IMR-90 (cell line): Measurements from ENCODE around the gene NISCH. TPM values are rescaled to one million over a fixed set of nuclear protein-coding genes. Genes with fewer than 3 reads are reported as not detected.
A peak's percentile ranks its signal among the peaks of the same experiment; 100 is the strongest.

Experiments
- ATAC-seq: fragments of 200-7000 bp; cut with Tn5 transposase; 2 replicates; pipeline ENCODE4 v1.9.1; 2020; ENCODE audit warnings: low read depth, mild to moderate bottlenecking, moderate library complexity
- BruUV-seq: library from RNA; stranded (reverse); fragments of 400-500 nt; replicated peaks from 2 replicates; lab custom pipeline; 2021; lab: Mats Ljungman, UMichigan
- CTCF ChIA-PET: fragments of 300-600 bp; formaldehyde crosslinking; extraction: SDS; loops from one replicate; lab custom pipeline; 2021; ENCODE audit warnings: antibody characterized with exemption; lab: Yijun Ruan, JAX
- POLR2A ChIA-PET: fragments of 300-600 bp; sonication (Branson Sonifier 250); formaldehyde crosslinking; loops from one replicate; lab custom pipeline; 2022; ENCODE audit warnings: antibody characterized with exemption; ENCODE audit not compliant: unreplicated experiment; lab: Charles Lee
- DNase-seq: peaks from one replicate; pipeline ENCODE4 v3.0.0; 2013
- H2AFZ ChIP-seq: replicated peaks from 2 replicates; pipeline ENCODE3; 2013; ENCODE audit warnings: low read length, mild to moderate bottlenecking; ENCODE audit not compliant: poor library complexity
- H2AK5ac ChIP-seq: 2 replicates; pipeline ENCODE4 v1.6.1; 2013; ENCODE audit warnings: low read depth, low read length, inconsistent platforms
- H2AK9ac ChIP-seq: replicated peaks from 2 replicates; pipeline ENCODE3; 2013; ENCODE audit warnings: mild to moderate bottlenecking, low read depth, low read length, moderate library complexity; ENCODE audit not compliant: poor library complexity
- H2BK120ac ChIP-seq: 2 replicates; pipeline ENCODE4 v1.6.1; 2013; ENCODE audit warnings: low read depth, low read length, inconsistent platforms
- H2BK15ac ChIP-seq: 3 replicates; pipeline ENCODE4 v1.6.1; 2013; ENCODE audit warnings: low read depth, low read length, inconsistent platforms
- H2BK20ac ChIP-seq: 2 replicates; pipeline ENCODE4 v1.6.1; 2013; ENCODE audit warnings: low read depth, mild to moderate bottlenecking, inconsistent platforms, low read length, moderate library complexity
- H2BK5ac ChIP-seq: 2 replicates; pipeline ENCODE4 v1.6.1; 2013; ENCODE audit warnings: mild to moderate bottlenecking, low read depth, low read length, inconsistent platforms; ENCODE audit not compliant: poor library complexity, severe bottlenecking
- H3K14ac ChIP-seq: replicated peaks from 2 replicates; pipeline ENCODE4 v1.6.1; 2013; ENCODE audit warnings: low read depth, low read length, inconsistent platforms
- H3K18ac ChIP-seq: 2 replicates; pipeline ENCODE4 v1.6.1; 2013; ENCODE audit warnings: low read depth, low read length, control low read depth
- H3K23ac ChIP-seq: 2 replicates; pipeline ENCODE4 v1.6.1; 2013; ENCODE audit warnings: low read depth, low read length, inconsistent platforms
- H3K27ac ChIP-seq: 2 replicates; pipeline ENCODE4 v1.5.1; 2013; ENCODE audit warnings: mild to moderate bottlenecking, control low read depth, low read length; ENCODE audit not compliant: insufficient read depth
- H3K27me3 ChIP-seq: 2 replicates; pipeline ENCODE4 v1.6.1; 2013; ENCODE audit warnings: low read length; ENCODE audit not compliant: control insufficient read depth, insufficient read depth
- H3K36me3 ChIP-seq: 2 replicates; pipeline ENCODE4 v1.6.1; 2013; ENCODE audit warnings: low read length, mixed read lengths; ENCODE audit not compliant: control insufficient read depth, insufficient read depth
- H3K4ac ChIP-seq: 2 replicates; pipeline ENCODE4 v1.6.1; 2013; ENCODE audit warnings: low read depth, low read length, inconsistent platforms
- H3K4me1 ChIP-seq: 2 replicates; pipeline ENCODE4 v1.6.1; 2013; ENCODE audit warnings: low read length, mixed read lengths; ENCODE audit not compliant: control insufficient read depth, insufficient read depth
- H3K4me2 ChIP-seq: 2 replicates; pipeline ENCODE4 v1.6.1; 2013; ENCODE audit warnings: low read depth, mild to moderate bottlenecking, control low read depth, low read length, moderate library complexity
- H3K4me3 ChIP-seq: 2 replicates; pipeline ENCODE4 v1.5.1; 2013; ENCODE audit warnings: low read depth, mild to moderate bottlenecking, control low read depth, low read length, moderate library complexity; ENCODE audit not compliant: insufficient read depth
- H3K56ac ChIP-seq: 2 replicates; pipeline ENCODE4 v1.6.1; 2013; ENCODE audit warnings: low read length, inconsistent platforms; ENCODE audit not compliant: insufficient read depth; ENCODE audit errors: extremely low read depth
- H3K79me1 ChIP-seq, 2 experiments: 2 replicates each; pipeline ENCODE4 v1.6.1; 2013; ENCODE audit warnings: low read length in 2 of 2, inconsistent platforms in 1 of 2, low read depth in 1 of 2
- H3K9ac ChIP-seq: 2 replicates; pipeline ENCODE4 v1.6.1; 2013; ENCODE audit warnings: low read depth, low read length, control low read depth
- H3K9me1 ChIP-seq: 2 replicates; pipeline ENCODE4 v1.6.1; 2013; ENCODE audit warnings: low read length, inconsistent platforms; ENCODE audit not compliant: insufficient read depth
- H3K9me3 ChIP-seq: 2 replicates; pipeline ENCODE4 v1.6.1; 2013; ENCODE audit warnings: low read length; ENCODE audit not compliant: control insufficient read depth, insufficient read depth
- H4K20me1 ChIP-seq: 2 replicates; pipeline ENCODE4 v1.6.1; 2013; ENCODE audit warnings: low read length, inconsistent platforms; ENCODE audit not compliant: insufficient read depth
- H4K5ac ChIP-seq: 2 replicates; pipeline ENCODE4 v1.6.1; 2013; ENCODE audit warnings: mild to moderate bottlenecking, low read depth, low read length, control low read depth
- H4K8ac ChIP-seq, 2 experiments: 2 replicates each; pipeline ENCODE4 v1.6.1; 2013; ENCODE audit warnings: low read depth in 2 of 2, low read length in 2 of 2, control low read depth in 1 of 2, inconsistent platforms in 1 of 2
- H4K91ac ChIP-seq: 2 replicates; pipeline ENCODE4 v1.6.1; 2013; ENCODE audit warnings: low read depth, low read length, inconsistent platforms; ENCODE audit not compliant: insufficient read depth
- BHLHE40 ChIP-seq: fragments of 150-350 bp; IDR thresholded peaks from 2 replicates; pipeline ENCODE4 v1.6.1; 2016; ENCODE audit warnings: mild to moderate bottlenecking, low read depth, low read length
- CEBPB ChIP-seq: IDR thresholded peaks from 2 replicates; pipeline ENCODE4 v1.6.1; 2012; ENCODE audit warnings: low read depth, low read length, improper control_type of control experiment
- CHD1 ChIP-seq: IDR thresholded peaks from 2 replicates; pipeline ENCODE4 v1.6.1; 2012; ENCODE audit warnings: low read depth, low read length, improper control_type of control experiment
- FOS ChIP-seq: fragments of 150-350 bp; IDR thresholded peaks from 2 replicates; pipeline ENCODE4 v1.6.1; 2016; ENCODE audit warnings: low read depth, low read length
- MAFK ChIP-seq: IDR thresholded peaks from 2 replicates; pipeline ENCODE4 v1.6.1; 2012; ENCODE audit warnings: low read depth, low read length, improper control_type of control experiment
- MAZ ChIP-seq: IDR thresholded peaks from 2 replicates; pipeline ENCODE4 v1.6.1; 2012; ENCODE audit warnings: low read depth, mild to moderate bottlenecking, low read length, improper control_type of control experiment, moderate library complexity, borderline replicate concordance
- MXI1 ChIP-seq: IDR thresholded peaks from 2 replicates; pipeline ENCODE4 v1.6.1; 2012; ENCODE audit warnings: low read depth, mild to moderate bottlenecking, low read length, moderate library complexity, borderline replicate concordance
- NFE2L2 ChIP-seq: fragments of 150-350 bp; IDR thresholded peaks from 2 replicates; pipeline ENCODE4 v1.6.1; 2016; ENCODE audit warnings: low read depth, mild to moderate bottlenecking, low read length
- POLR2A ChIP-seq: IDR thresholded peaks from 2 replicates; pipeline ENCODE4 v1.6.1; 2012; ENCODE audit warnings: mild to moderate bottlenecking, low read depth, low read length
- RAD21 ChIP-seq: IDR thresholded peaks from 2 replicates; pipeline ENCODE4 v1.6.1; 2012; ENCODE audit warnings: low read length, improper control_type of control experiment
- RCOR1 ChIP-seq: IDR thresholded peaks from 2 replicates; pipeline ENCODE4 v1.6.1; 2012; ENCODE audit warnings: mild to moderate bottlenecking, low read length, improper control_type of control experiment; ENCODE audit not compliant: insufficient replicate concordance
- RFX5 ChIP-seq: IDR thresholded peaks from 2 replicates; pipeline ENCODE4 v1.8.0; 2012; ENCODE audit warnings: low read depth, mild to moderate bottlenecking, low read length, moderate library complexity
- SMC3 ChIP-seq: fragments of 150-350 bp; IDR thresholded peaks from 2 replicates; pipeline ENCODE4 v1.6.1; 2016; ENCODE audit warnings: low read depth, mild to moderate bottlenecking, antibody characterized with exemption, low read length, moderate library complexity
- WGBS, 2 experiments: methylation state at CpG; one replicate each; pipeline versions ENCODE4 v1.1.5 to v1.1.7; 2013; ENCODE audit warnings: missing lambda C conversion rate in 2 of 2; ENCODE audit not compliant: insufficient read length in 1 of 2; ENCODE audit errors: extremely low coverage in 2 of 2; 5-methylcytosine and 5-hydroxymethylcytosine counted together
- dilution Hi-C: fragments of 300-500 bp; cut with HindIII; formaldehyde crosslinking; loops from one replicate; pipeline ENCODE4 v1.14.3; 2018; ENCODE audit warnings: low sequenced_read_pairs; ENCODE audit not compliant: unreplicated experiment
- in situ Hi-C: fragments of 300-500 bp; cut with MboI; formaldehyde crosslinking; loops from 3 replicates; pipeline ENCODE4 v1.14.3; 2019; ENCODE audit warnings: low sequenced_read_pairs, inconsistent platforms, mixed read lengths
- intact Hi-C: fragments of 100-400 bp; cut with micrococcal nuclease; formaldehyde crosslinking; loops from 2 replicates; pipeline ENCODE4 v1.10.0; 2022
- polyA plus RNA-seq, 3 experiments: library from polyadenylated mRNA; depleted of rRNA; stranded (reverse); fragments of >200 nt; gene quantifications; 2 replicates each; pipeline ENCODE4 v1.2.3, GENCODE V29; 2012; ENCODE audit warnings: low replicate concordance in 1 of 3
- total RNA-seq: library from RNA; depleted of rRNA; stranded (reverse); fragments of >200 nt; gene quantifications from 2 replicates; pipeline ENCODE4 v1.2.3, GENCODE V29; 2012
- TF ChIP-seq, protein P1 (sequence below): fragments of 150-350 bp; IDR thresholded peaks from 2 replicates; pipeline ENCODE4 v1.6.1; 2016; ENCODE audit warnings: low read depth, mild to moderate bottlenecking, low read length, moderate library complexity, borderline replicate concordance
- TF ChIP-seq, protein P2 (sequence below): fragments of 150-350 bp; IDR thresholded peaks from 2 replicates; pipeline ENCODE4 v1.6.1; 2017; ENCODE audit warnings: mild to moderate bottlenecking, antibody characterized with exemption, low read length, low read depth
- TF ChIP-seq, protein P3 (sequence below): conservative IDR thresholded peaks from 2 replicates; pipeline ENCODE4 v1.5.1; 2012; ENCODE audit warnings: mild to moderate bottlenecking, low read depth, low read length, improper control_type of control experiment

NISCH gene
- total and polyA plus RNA-seq, 2 of the 4 experiments (the other 2 are of a cell fraction), result 36.9 to 86.0 TPM

DNA sequence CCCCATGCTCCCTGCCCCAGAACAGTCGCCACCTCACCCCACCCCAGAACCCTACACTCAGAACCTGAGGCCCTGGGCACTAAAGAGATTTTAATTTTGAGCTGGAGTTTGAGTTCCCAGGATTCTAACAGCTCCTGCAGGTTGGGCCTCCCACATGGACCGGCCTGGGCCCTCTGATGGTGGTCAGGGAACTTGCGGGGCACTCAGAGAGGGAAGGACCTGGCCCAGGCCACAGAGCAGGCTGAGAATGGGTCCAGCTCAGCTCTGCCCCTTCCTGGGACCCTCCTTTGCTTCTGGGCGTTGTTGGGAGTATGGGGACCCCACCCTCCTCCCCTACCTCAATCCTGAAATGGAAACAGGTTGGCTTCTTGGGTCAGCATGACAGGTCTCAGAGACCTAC lies 9.4 kb upstream of the NISCH start:
- H4K91ac ChIP-seq, result no peak overlapping the region
- no peaks in the 10 kb centered on the region for H3K9me1 ChIP-seq
- DNase-seq (no peak), ATAC-seq (no peak)
- intact Hi-C loops, result loop anchor here (5.0 kb wide), 1 partner anchor 224 kb away; no protein-coding TSS in a partner anchor
- no peaks in the 10 kb centered on the region; the same call in 1 of the 2 replicates for H3K4me1 ChIP-seq
- no peaks in the 10 kb centered on the region for H3K79me1 ChIP-seq
- no peak overlapping the region for H2BK15ac ChIP-seq
- H3K4me2 ChIP-seq, result no peak overlapping the region
- H2AFZ ChIP-seq, result no peak overlapping the region
- no peak overlapping the region for H3K23ac ChIP-seq
- TF ChIP-seq, protein P1, sequence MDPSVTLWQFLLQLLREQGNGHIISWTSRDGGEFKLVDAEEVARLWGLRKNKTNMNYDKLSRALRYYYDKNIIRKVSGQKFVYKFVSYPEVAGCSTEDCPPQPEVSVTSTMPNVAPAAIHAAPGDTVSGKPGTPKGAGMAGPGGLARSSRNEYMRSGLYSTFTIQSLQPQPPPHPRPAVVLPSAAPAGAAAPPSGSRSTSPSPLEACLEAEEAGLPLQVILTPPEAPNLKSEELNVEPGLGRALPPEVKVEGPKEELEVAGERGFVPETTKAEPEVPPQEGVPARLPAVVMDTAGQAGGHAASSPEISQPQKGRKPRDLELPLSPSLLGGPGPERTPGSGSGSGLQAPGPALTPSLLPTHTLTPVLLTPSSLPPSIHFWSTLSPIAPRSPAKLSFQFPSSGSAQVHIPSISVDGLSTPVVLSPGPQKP, result no peak
- TF ChIP-seq RAD21 (no peak), POLR2A (no peak), RCOR1 (no peak), MAZ (no peak), FOS (no peak), NFE2L2 (no peak), MXI1 (no peak), SMC3 (no peak), BHLHE40 (no peak), CEBPB (no peak), RFX5 (no peak), CHD1 (no peak), MAFK (no peak)
- TF ChIP-seq, protein P2, sequence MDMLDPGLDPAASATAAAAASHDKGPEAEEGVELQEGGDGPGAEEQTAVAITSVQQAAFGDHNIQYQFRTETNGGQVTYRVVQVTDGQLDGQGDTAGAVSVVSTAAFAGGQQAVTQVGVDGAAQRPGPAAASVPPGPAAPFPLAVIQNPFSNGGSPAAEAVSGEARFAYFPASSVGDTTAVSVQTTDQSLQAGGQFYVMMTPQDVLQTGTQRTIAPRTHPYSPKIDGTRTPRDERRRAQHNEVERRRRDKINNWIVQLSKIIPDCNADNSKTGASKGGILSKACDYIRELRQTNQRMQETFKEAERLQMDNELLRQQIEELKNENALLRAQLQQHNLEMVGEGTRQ, result no peak
- TF ChIP-seq, protein P3, sequence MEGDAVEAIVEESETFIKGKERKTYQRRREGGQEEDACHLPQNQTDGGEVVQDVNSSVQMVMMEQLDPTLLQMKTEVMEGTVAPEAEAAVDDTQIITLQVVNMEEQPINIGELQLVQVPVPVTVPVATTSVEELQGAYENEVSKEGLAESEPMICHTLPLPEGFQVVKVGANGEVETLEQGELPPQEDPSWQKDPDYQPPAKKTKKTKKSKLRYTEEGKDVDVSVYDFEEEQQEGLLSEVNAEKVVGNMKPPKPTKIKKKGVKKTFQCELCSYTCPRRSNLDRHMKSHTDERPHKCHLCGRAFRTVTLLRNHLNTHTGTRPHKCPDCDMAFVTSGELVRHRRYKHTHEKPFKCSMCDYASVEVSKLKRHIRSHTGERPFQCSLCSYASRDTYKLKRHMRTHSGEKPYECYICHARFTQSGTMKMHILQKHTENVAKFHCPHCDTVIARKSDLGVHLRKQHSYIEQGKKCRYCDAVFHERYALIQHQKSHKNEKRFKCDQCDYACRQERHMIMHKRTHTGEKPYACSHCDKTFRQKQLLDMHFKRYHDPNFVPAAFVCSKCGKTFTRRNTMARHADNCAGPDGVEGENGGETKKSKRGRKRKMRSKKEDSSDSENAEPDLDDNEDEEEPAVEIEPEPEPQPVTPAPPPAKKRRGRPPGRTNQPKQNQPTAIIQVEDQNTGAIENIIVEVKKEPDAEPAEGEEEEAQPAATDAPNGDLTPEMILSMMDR, result no peak
- H3K9me3 ChIP-seq, result no peaks in the 10 kb centered on the region
- in situ Hi-C loops, result no loop called here
- POLR2A ChIA-PET, result no interaction called here
- no peak overlapping the region for H2BK20ac ChIP-seq
- no peak overlapping the region for H3K4ac ChIP-seq
- H3K14ac ChIP-seq, result no peak overlapping the region
- dilution Hi-C loops, result no loop called here
- H3K56ac ChIP-seq, result no peak overlapping the region
- no peak overlapping the region for H2BK5ac ChIP-seq
- H2AK5ac ChIP-seq, result no peak overlapping the region
- H3K18ac ChIP-seq, result no peak overlapping the region
- no peaks in the 10 kb centered on the region for H3K36me3 ChIP-seq
- H3K9ac ChIP-seq, result no peak overlapping the region
- H4K20me1 ChIP-seq, result no peaks in the 10 kb centered on the region; the same call in none of the 2 replicates
- H4K5ac ChIP-seq, result no peak overlapping the region
- H4K8ac ChIP-seq, result no peak overlapping the region
- no TSS peak for BruUV-seq
- no peak overlapping the region for H2BK120ac ChIP-seq
- no peaks in the 10 kb centered on the region for H3K27me3 ChIP-seq
- H2AK9ac ChIP-seq, result peak overlapping the region; percentile 76
- no peak overlapping the region for H3K27ac ChIP-seq
- WGBS, 2 experiments, result no CpG with 5 or more reads among the region's 4 CpGs
- CTCF ChIA-PET, result interaction anchor here (1.2 to 3.2 kb wide), 5 partner anchors 13 to 33 kb away, joined by 4 to 13 read pairs (median 11); no protein-coding TSS in a partner anchor
- no peak overlapping the region for H3K4me3 ChIP-seq
